Suprapubic skin (tissue), 4 donors: ENCODE data around the gene CELSR1. TPM values are rescaled to one million over a fixed set of nuclear protein-coding genes. Genes with fewer than 3 reads are reported as not detected.

Source experiments
- total RNA-seq, 4 donors: library from RNA; depleted of rRNA; stranded (reverse); fragments of >200 nt; gene quantifications; one replicate each; pipeline ENCODE4 v1.1.0, GENCODE V29; 2016

CELSR1 gene
- total RNA-seq, 4 donors from 2014 or later, result 75.6 to 102 (median 77.5) TPM

Other genes with a start within 250 kb of the CELSR1 start
- gene GTSE1, start 240.8 kb downstream of the CELSR1 start, total RNA-seq, result 1 to 10 TPM in 3 of 4 donors, under 1 TPM in 1; 0.76 to 2.2 (median 1.8) TPM
- gene TRMU, start 201.9 kb downstream of the CELSR1 start, total RNA-seq, result 100 to 1,000 TPM in 1 of 4 donors, 10 to 100 TPM in 3; 28.3 to 109 (median 40.9) TPM
- 100 to 1,000 TPM in 3 of 4 donors, 10 to 100 TPM in 1; 64.1 to 230 (median 164) TPM for gene GRAMD4, start 82.8 kb upstream of the CELSR1 start, total RNA-seq
- gene CERK, start 200.6 kb upstream of the CELSR1 start, total RNA-seq, result 10 to 100 TPM; 19.2 to 46.2 (median 36.6) TPM
- gene TBC1D22A, start 225.0 kb upstream of the CELSR1 start, total RNA-seq, result 10 to 100 TPM; 24.8 to 43.2 (median 35.4) TPM